Activated naive CD4-positive, alpha-beta T cell treated with Interleukin-2 at 50 U/mL for 16 hours (primary cell): Measurements from ENCODE around the gene PLLP.

ENCODE experiments used
- DNase-seq: peaks from one replicate; pipeline ENCODE4 v3.0.0-alpha.2; 2020

The PLLP gene

GRCh38 chr16:57209780-57210179 is 74.7 kb downstream of the PLLP start:
- DNase-seq = no peak

GRCh38 chr16:57208926-57209325 is 75.5 kb downstream of the PLLP start:
- no peak for DNase-seq
